GM19397 (cell line): ENCODE data around the gene CDIP1.
"Not testable (repeated sequence)": the region's sequence is repeated elsewhere in the genome, so short reads cannot be mapped to it uniquely, and the experiment has no call there.

Experiments
- ATAC-seq: cut with Tn5 transposase; IDR thresholded peaks from one replicate; pipeline ENCODE4 v1.9.1; 2021; ENCODE audit warnings: mild to moderate bottlenecking, moderate library complexity; ENCODE audit not compliant: unreplicated experiment

The CDIP1 gene

DNA sequence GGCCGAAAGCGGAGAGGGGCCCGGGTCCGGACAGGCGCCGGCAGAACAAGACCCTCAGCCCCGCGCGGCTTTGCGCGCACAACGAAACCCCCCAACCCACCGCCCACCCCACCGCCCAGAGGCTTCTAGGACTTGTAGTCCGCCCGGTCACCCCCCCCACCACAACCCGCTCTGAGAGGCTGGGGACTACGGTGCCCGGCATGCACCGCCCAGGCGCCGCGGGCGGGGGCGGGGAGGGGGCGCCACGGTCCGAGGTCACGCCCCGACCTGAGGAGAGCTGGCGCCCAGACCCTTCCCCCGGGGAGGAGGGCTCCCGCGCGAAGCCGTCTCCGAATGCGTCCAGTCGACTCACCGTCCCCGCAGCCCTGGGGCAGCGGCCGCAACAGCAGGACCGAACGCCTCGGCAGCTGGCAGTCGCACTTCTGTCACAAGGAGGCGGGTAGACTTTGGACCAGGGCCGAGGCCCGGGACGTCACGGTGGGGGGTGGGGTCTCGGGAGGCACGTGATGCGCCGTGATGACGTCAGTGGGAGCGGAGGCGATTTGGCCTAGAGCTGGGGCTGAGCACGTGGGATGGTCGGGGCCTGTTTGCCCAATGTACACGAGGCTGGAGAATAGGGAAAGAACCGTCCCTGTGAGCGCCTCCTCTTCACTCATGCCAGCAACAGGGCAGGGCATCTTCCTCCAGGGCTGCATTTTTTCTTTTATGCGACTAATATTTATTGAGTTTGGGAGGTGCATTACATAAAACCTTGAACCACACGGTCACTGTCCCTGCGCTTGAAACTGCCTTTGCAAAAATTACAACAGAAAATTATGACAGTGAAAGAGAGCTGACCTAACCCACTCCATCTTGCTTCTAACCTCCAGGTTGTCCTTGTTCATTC, at the start of gene CDIP1:
Gene CDIP1 (minus strand): TSS at position 424 of the 886 bp plus-strand sequence. CDS start 24,643 bp downstream, outside the sequence.
- ATAC-seq: peak; percentile 82

GRCh38 chr16:4586291-4586690, 47.7 kb upstream of the CDIP1 start:
- ATAC-seq: no peak

DNA sequence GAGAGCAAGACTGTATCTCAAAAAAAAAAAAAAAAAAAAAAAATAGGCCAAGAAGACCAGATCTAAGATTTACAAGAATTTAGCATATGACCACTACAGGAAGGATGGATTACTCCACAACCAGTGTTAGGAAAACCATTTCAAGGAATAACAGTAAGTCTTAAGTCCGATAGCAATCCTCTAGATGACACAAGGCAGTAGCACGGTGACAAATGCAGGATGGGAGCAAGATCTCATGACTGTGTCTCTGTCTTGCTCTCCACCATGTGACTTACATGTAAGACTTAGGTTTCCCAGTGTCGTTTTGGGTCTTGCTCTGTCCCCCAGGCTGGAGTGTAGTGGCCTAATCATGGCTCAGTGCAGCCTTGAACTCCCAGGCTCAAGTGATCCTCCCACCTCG, 45.3 kb upstream of the CDIP1 start:
- ATAC-seq: no peak

GRCh38 chr16:4580250-4580649, 41.7 kb upstream of the CDIP1 start:
- ATAC-seq: no peak

GRCh38 chr16:4578961-4579530, 40.5 kb upstream of the CDIP1 start:
- ATAC-seq: no peak

- ATAC-seq: no peak
Measured at GRCh38 chr16:4576008-4576407, 37.4 kb upstream of the CDIP1 start.

DNA sequence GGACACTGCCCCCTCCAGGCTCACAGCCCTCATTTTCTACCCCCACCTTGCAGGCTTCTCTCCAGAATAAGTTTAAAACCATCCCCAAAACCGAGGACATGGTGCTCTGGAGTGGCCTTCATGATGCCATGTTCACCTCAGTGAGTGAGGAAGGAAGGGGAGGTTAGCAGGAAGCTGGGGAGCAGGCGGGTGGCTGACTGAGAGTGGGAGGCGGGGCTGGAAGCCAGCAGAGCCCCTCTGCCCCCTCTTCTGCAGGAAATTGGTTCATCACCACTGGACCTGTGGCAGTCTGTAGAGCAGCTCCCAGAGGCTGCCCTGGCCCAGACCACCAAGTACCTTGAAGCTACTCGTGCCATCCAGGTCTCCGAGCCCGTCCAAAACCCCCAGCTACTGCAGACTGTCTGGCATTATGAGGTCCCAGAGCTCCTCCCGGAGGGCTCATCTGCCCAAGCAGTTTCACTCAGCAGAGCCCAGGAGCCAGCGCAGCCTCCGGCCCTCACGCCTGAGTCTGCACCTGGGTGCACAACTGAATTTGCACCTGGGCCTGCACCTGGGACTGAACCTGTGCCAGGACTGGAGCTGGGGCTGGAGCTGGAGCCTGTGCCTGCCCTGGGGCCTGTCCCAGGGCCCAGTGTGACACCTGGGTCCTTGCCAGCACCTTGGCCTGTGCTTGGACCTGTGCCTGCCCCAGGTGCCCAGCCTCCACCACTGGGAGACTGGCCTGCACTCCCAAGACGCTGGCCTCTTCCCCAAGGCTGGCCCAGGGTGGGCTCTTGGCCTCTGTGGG, 36.5 kb upstream of the CDIP1 start:
- ATAC-seq: no peak

DNA sequence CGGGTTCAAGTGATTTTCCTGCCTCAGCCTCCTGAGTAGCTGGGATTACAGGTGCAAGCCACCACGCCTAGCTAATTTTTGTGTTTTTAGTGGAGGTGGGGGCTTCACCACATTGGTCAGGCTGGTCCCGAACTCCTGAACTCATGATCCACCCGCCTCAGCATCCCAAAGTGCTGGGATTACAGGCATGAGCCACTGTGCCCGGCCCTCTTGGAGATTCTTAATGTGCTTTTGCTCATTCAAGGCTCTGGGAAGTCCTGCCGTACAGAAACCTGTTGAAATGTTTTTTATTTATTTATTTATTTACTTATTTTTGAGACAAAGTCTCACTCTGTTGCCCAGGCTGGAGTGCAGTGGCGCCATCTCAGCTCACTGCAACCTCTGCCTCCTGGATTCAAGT, 35.4 kb upstream of the CDIP1 start:
- not testable (repeated sequence) for ATAC-seq

DNA sequence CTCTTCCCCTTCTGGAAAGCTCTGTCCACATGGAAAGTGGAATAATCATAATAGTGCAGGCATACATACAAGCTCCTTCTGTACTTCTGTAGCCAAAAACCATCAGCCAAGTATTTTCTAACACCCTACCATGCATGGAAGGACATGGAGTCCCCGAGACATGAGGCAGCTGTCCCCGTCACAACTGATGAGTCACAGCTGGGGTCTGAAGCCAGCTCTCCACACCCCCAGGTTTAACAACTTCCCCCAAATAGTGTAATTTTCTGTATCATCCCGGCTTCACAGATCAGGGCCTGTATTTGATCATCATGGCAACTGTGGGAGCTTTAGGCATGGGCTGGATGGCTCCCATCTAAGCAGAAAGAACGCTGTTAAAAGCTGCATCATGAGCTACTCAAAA, 34.1 kb upstream of the CDIP1 start:
- no peak for ATAC-seq

GRCh38 chr16:4570688-4571321, 32.2 kb upstream of the CDIP1 start:
- ATAC-seq: no peak

DNA sequence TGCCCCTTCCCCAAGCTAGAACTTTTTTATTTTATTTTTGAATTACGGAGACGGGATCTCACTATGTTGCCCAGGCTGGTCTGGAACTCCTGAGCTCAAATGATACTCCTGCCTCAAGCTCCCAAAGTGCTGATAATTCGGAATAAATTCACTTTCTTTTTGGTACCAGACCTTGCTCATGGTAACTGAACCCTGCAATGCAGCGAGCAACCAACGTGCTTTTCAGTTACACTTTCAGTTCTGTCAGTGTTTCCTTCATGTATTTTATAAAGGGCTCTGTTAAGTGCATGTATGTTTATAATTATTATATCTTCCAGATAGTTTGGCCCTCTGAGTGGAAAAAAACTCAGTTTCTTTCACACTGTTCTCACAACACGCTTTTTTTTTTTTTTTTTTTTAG, 31.5 kb upstream of the CDIP1 start:
- ATAC-seq: no peak

GRCh38 chr16:4566144-4566543, 27.6 kb upstream of the CDIP1 start:
- ATAC-seq: no peak

DNA sequence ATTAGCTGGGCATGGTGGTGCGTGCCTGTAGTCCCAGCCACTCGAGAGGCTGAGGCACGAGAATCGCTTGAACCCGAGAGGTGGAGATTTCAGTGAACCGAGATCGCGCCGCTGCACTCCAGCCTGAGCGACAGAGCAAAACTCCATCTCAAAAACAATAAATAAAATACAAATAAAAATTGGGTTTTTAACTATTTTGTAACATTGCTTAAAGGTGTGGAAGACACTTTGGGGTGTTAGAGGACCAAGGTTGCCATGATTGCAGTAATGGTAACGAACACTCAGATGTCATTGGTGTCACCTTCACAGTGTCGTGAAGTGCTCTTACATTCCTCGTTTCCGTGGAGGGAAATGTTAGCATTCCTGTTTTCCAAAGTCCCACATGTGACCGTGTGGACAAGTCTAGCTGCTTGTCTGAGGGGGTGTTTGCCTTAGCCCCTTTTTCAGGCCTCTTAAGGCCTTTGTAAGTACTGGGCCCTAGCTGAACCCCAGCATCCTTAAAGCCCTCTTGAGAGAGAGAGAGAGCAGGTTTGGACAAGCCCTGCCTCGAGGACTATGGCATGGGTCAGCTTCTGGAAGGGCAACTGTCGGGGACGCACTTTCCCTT, 26.2 kb upstream of the CDIP1 start:
- no peak for ATAC-seq

- no peak for ATAC-seq
Measured at GRCh38 chr16:4561596-4561995, 23.0 kb upstream of the CDIP1 start.

DNA sequence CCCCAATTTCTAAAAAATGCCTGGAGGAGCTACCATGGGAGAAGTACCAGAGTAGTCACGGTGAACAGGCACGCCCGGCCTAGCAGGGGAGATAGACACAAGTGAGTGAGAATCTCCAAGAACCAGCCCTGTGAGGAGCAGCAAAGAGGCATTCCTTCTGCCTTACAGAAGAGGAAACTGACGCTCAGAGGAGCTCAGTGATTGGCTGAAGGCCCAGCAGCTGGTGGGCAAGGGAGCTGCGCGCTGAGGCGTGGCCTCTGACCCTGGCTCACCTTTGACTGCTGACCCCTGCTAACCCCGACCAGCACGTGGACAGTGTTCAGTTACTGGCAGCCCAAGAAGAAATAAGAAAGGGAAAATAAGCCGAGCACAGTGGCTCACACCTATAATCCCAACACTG, 19.4 kb upstream of the CDIP1 start:
- no peak for ATAC-seq

- ATAC-seq: no peak
Measured at GRCh38 chr16:4556580-4556979, 18.0 kb upstream of the CDIP1 start.

DNA sequence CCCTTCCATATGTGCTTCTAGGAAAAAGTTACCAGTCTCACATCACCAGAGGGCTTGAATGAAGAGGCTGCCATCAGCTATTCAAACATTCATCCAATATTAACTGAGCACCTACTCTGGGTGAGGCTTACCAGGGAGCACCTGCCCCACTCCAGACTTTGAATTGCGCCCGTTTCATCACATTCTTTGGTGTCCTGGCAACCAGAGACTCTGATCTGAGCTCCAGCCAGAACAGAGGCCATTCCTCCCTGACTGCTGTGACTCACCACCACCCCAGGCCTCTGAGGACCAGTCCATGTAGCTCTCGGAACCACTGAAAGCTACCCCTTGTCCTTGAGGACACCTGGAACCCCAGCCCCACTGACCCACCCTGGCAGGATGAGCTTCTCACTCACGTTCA, 17.5 kb upstream of the CDIP1 start, which contains the start of gene C16orf96:
Gene C16orf96 (plus strand): TSS at position 229 of the 400 bp plus-strand sequence. CDS start 150 bp downstream, at position 379.
- ATAC-seq: no peak

- ATAC-seq: no peak
Measured at GRCh38 chr16:4552541-4552940, 14.0 kb upstream of the CDIP1 start.

GRCh38 chr16:4550591-4550990, 12.0 kb upstream of the CDIP1 start:
- ATAC-seq: no peak

DNA sequence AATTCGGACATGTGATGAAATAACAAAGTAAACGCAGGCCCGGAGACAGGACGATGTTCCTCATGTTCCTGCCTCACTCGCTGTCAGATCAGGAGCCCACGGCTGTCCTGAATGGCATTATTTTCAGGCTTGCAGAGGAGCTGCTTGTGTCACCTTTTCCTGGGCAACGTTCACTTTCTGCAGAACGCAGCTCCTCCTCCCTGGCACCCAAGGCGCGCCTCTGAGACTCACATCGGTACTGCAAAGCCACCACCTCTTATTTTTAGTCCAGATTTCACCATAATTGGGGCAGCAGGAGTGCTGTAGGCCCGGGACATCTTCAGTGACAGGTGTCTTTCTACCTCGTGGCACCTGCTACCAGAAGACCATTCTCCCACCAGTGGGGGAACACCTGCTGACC, 9.6 kb upstream of the CDIP1 start:
- ATAC-seq: no peak

GRCh38 chr16:4544473-4544872, 5.9 kb upstream of the CDIP1 start:
- no peak for ATAC-seq
